HepG2 (cell line): Measurements from ENCODE around the gene SSBP2. TPM values are rescaled to one million over a fixed set of nuclear protein-coding genes. Genes with fewer than 3 reads are reported as not detected.

ENCODE experiments used
- CAMTA2 ChIP-seq: sonication (generic); formaldehyde crosslinking; IDR thresholded peaks from 2 replicates; pipeline ENCODE4 v1.4.0; 2020; ENCODE audit warnings: mild to moderate bottlenecking, missing genetic modification reagents, borderline replicate concordance
- HDAC6 ChIP-seq: fragments of 200-600 bp; sonication (generic); IDR thresholded peaks from 2 replicates; pipeline ENCODE4 v1.7.0; 2017; ENCODE audit warnings: mild to moderate bottlenecking, antibody characterized with exemption, low read length, low read depth
- HNF4A ChIP-seq: sonication (generic); formaldehyde crosslinking; IDR thresholded peaks from 2 replicates; pipeline ENCODE4 v1.4.0; 2020; ENCODE audit warnings: missing genetic modification reagents
- KDM2A ChIP-seq: sonication (generic); formaldehyde crosslinking; IDR thresholded peaks from 2 replicates; pipeline ENCODE4 v1.4.0; 2020; ENCODE audit warnings: low read depth, missing genetic modification reagents, borderline replicate concordance
- RFX3 ChIP-seq: IDR thresholded peaks from 2 replicates; pipeline ENCODE4 v1.6.1; 2016; ENCODE audit warnings: missing biosample characterization, missing genetic modification reagents
- SMYD3 ChIP-seq: sonication (generic); formaldehyde crosslinking; IDR thresholded peaks from 2 replicates; pipeline ENCODE4 v1.8.1; 2023; ENCODE audit warnings: mild to moderate bottlenecking, missing genetic modification reagents
- SP1 ChIP-seq, 2 experiments: fragments of 450-650 bp in 1 of 2; sonication (generic) in 1 of 2; formaldehyde crosslinking in 1 of 2; IDR thresholded peaks; 2 replicates each; pipeline versions ENCODE4 v1.4.0 to v1.6.1; 2016 to 2020; ENCODE audit warnings: missing genetic modification reagents in 1 of 2
- SRSF1 ChIP-seq: fragments of 200-400 bp; formaldehyde crosslinking; optimal IDR thresholded peaks from 2 replicates; pipeline ENCODE3; 2017; ENCODE audit warnings: mild to moderate bottlenecking, low read depth, low read length, moderate library complexity
- TCF12 ChIP-seq, 2 experiments: fragments of 450-650 bp in 1 of 2; sonication (generic) in 1 of 2; formaldehyde crosslinking in 1 of 2; IDR thresholded peaks; 2 replicates each; pipeline versions ENCODE4 v1.6.1 to v1.8.0; 2017 to 2022; ENCODE audit warnings: antibody characterized with exemption in 1 of 2, mild to moderate bottlenecking in 1 of 2, missing genetic modification reagents in 1 of 2, moderate library complexity in 1 of 2
- YY1 ChIP-seq: IDR thresholded peaks from 2 replicates; pipeline ENCODE4 v1.6.1; 2011; ENCODE audit warnings: low read length, low read depth, moderate library complexity, mild to moderate bottlenecking; ENCODE audit not compliant: insufficient read depth, insufficient replicate concordance
- ZNF20 ChIP-seq: sonication (generic); formaldehyde crosslinking; IDR thresholded peaks from 2 replicates; pipeline ENCODE4 v1.4.0; 2020; ENCODE audit warnings: mild to moderate bottlenecking, moderate library complexity, missing genetic modification reagents
- ZNF607 ChIP-seq: sonication (generic); formaldehyde crosslinking; IDR thresholded peaks from 2 replicates; pipeline ENCODE4 v1.5.1; 2020; ENCODE audit warnings: missing genetic modification reagents, mild to moderate bottlenecking, borderline replicate concordance
- ZNF772 ChIP-seq: sonication (generic); formaldehyde crosslinking; IDR thresholded peaks from 2 replicates; pipeline ENCODE4 v1.5.0; 2020; ENCODE audit warnings: mild to moderate bottlenecking, missing genetic modification reagents
- ZSCAN29 ChIP-seq: sonication (generic); formaldehyde crosslinking; conservative IDR thresholded peaks from 2 replicates; pipeline ENCODE4 v1.4.0; 2020; ENCODE audit warnings: mild to moderate bottlenecking, missing genetic modification reagents
- polyA plus RNA-seq, 8 experiments: library from polyadenylated mRNA; depleted of rRNA in 3 of 8; stranded (reverse) in 7 of 8; unstranded in 1 of 8; fragments of >200 nt; fragmentation: Illumina TruSeq in 4 of 8; extraction: Trizol in 4 of 8; gene quantifications; 2 replicates each; pipeline versions ENCODE4 v1.2.1 to v1.2.3, GENCODE V29; 2011 to 2016; ENCODE audit warnings: low read depth in 4 of 8, missing spikeins in 1 of 8, mixed read lengths in 1 of 8; ENCODE audit not compliant: insufficient read depth in 1 of 8
- total RNA-seq, 5 experiments: library from RNA; depleted of rRNA; stranded (reverse); fragments of >200 nt; fragmentation: Illumina TruSeq; extraction: Trizol; gene quantifications; 2 replicates each; pipeline ENCODE4 v1.2.3, GENCODE V29; 2016; ENCODE audit warnings: low read depth in 1 of 5
- TF ChIP-seq, protein P1 (sequence below): sonication (generic); formaldehyde crosslinking; IDR thresholded peaks from 2 replicates; pipeline ENCODE4 v1.5.1; 2020; ENCODE audit warnings: mild to moderate bottlenecking, missing genetic modification reagents, borderline replicate concordance
- TF ChIP-seq, protein P2 (sequence below): sonication (generic); formaldehyde crosslinking; IDR thresholded peaks from 2 replicates; pipeline ENCODE4 v1.5.1; 2020; ENCODE audit warnings: mild to moderate bottlenecking, missing genetic modification reagents, moderate library complexity
- TF ChIP-seq, protein P3 (sequence below): sonication (generic); formaldehyde crosslinking; IDR thresholded peaks from 2 replicates; pipeline ENCODE4 v1.4.0; 2020; ENCODE audit warnings: missing genetic modification reagents

SSBP2 gene
- total and polyA plus RNA-seq, 2 of the 13 experiments (the other 11 are each of a cell fraction or from before 2014, with no cell fraction given): 0.16 TPM; not detected in 1

DNA sequence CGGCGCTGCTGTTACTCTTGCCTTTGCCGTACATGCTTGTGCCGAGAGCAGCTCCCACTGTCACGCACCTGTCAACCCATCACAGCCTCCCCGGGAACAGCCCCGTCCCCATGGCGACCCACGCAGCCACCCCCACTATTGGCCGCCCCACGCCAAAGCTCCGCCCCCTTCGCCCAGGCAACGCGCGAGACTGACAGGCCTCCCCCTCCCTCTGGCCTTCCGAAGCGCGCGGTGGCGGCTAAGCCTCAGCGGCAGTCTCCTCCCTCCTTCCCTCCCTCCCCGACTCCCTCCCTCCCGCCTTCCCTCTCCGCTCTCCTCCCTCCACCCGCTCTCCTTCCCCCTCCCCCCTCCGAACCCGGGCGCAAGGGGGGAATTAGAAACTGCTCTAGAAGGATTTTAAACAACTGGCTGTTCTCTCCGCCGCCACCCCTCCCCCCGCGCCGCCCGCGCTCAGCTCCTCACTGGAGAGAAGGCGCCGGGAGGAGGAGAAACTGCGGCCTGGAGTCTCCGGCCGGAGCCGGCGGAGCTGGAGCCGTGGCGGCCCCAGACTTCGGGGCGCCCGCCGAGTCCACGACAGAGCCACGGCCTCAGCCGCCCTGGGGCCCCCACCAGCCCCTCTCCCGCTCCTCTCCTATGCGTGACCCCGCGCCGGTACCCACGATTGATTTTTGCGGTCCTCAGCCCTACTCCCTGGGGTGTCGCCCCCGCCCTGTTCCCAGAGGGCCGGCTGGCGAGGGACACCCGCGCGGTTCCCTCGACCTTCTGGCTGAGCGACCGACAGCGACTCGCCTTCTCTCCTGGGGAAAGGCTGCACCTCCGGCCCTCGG lies at the start of gene SSBP2 (continued):
- TF ChIP-seq, protein P1, sequence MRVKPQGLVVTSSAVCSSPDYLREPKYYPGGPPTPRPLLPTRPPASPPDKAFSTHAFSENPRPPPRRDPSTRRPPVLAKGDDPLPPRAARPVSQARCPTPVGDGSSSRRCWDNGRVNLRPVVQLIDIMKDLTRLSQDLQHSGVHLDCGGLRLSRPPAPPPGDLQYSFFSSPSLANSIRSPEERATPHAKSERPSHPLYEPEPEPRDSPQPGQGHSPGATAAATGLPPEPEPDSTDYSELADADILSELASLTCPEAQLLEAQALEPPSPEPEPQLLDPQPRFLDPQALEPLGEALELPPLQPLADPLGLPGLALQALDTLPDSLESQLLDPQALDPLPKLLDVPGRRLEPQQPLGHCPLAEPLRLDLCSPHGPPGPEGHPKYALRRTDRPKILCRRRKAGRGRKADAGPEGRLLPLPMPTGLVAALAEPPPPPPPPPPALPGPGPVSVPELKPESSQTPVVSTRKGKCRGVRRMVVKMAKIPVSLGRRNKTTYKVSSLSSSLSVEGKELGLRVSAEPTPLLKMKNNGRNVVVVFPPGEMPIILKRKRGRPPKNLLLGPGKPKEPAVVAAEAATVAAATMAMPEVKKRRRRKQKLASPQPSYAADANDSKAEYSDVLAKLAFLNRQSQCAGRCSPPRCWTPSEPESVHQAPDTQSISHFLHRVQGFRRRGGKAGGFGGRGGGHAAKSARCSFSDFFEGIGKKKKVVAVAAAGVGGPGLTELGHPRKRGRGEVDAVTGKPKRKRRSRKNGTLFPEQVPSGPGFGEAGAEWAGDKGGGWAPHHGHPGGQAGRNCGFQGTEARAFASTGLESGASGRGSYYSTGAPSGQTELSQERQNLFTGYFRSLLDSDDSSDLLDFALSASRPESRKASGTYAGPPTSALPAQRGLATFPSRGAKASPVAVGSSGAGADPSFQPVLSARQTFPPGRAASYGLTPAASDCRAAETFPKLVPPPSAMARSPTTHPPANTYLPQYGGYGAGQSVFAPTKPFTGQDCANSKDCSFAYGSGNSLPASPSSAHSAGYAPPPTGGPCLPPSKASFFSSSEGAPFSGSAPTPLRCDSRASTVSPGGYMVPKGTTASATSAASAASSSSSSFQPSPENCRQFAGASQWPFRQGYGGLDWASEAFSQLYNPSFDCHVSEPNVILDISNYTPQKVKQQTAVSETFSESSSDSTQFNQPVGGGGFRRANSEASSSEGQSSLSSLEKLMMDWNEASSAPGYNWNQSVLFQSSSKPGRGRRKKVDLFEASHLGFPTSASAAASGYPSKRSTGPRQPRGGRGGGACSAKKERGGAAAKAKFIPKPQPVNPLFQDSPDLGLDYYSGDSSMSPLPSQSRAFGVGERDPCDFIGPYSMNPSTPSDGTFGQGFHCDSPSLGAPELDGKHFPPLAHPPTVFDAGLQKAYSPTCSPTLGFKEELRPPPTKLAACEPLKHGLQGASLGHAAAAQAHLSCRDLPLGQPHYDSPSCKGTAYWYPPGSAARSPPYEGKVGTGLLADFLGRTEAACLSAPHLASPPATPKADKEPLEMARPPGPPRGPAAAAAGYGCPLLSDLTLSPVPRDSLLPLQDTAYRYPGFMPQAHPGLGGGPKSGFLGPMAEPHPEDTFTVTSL (CRISPR knock-in tag): no peak
- TF ChIP-seq HDAC6 (no peak), HNF4A (CRISPR knock-in tag) (no peak), YY1 (no peak), ZNF20 (CRISPR knock-in tag) (no peak), SP1 (IDR thresholded peaks at IDR 0.05) (no peak), SP1 (CRISPR knock-in tag; IDR thresholded peaks at IDR 0.05) (peak; percentile 48; the same call in 1 of the 2 replicates), CAMTA2 (CRISPR knock-in tag) (no peak), RFX3 (CRISPR knock-in tag) (peak; percentile 74), SRSF1 (peak; percentile 100), ZNF772 (CRISPR knock-in tag) (0 out of 2 replicates have a peak, but pooled peaks have one; percentile 38), KDM2A (CRISPR knock-in tag) (peak; percentile 67; the same call in 1 of the 2 replicates), TCF12 (IDR thresholded peaks at IDR 0.05) (no peak), TCF12 (CRISPR knock-in tag; IDR thresholded peaks at IDR 0.05) (no peak), ZNF607 (CRISPR knock-in tag) (no peak), ZSCAN29 (CRISPR knock-in tag) (no peak), SMYD3 (CRISPR knock-in tag) (no peak)
- TF ChIP-seq, protein P2, sequence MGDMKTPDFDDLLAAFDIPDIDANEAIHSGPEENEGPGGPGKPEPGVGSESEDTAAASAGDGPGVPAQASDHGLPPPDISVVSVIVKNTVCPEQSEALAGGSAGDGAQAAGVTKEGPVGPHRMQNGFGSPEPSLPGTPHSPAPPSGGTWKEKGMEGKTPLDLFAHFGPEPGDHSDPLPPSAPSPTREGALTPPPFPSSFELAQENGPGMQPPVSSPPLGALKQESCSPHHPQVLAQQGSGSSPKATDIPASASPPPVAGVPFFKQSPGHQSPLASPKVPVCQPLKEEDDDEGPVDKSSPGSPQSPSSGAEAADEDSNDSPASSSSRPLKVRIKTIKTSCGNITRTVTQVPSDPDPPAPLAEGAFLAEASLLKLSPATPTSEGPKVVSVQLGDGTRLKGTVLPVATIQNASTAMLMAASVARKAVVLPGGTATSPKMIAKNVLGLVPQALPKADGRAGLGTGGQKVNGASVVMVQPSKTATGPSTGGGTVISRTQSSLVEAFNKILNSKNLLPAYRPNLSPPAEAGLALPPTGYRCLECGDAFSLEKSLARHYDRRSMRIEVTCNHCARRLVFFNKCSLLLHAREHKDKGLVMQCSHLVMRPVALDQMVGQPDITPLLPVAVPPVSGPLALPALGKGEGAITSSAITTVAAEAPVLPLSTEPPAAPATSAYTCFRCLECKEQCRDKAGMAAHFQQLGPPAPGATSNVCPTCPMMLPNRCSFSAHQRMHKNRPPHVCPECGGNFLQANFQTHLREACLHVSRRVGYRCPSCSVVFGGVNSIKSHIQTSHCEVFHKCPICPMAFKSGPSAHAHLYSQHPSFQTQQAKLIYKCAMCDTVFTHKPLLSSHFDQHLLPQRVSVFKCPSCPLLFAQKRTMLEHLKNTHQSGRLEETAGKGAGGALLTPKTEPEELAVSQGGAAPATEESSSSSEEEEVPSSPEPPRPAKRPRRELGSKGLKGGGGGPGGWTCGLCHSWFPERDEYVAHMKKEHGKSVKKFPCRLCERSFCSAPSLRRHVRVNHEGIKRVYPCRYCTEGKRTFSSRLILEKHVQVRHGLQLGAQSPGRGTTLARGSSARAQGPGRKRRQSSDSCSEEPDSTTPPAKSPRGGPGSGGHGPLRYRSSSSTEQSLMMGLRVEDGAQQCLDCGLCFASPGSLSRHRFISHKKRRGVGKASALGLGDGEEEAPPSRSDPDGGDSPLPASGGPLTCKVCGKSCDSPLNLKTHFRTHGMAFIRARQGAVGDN (CRISPR knock-in tag): peak; percentile 62
- TF ChIP-seq, protein P3, sequence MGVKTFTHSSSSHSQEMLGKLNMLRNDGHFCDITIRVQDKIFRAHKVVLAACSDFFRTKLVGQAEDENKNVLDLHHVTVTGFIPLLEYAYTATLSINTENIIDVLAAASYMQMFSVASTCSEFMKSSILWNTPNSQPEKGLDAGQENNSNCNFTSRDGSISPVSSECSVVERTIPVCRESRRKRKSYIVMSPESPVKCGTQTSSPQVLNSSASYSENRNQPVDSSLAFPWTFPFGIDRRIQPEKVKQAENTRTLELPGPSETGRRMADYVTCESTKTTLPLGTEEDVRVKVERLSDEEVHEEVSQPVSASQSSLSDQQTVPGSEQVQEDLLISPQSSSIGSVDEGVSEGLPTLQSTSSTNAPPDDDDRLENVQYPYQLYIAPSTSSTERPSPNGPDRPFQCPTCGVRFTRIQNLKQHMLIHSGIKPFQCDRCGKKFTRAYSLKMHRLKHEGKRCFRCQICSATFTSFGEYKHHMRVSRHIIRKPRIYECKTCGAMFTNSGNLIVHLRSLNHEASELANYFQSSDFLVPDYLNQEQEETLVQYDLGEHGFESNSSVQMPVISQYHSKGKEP: no peak
